Smooth muscle cell (in vitro differentiated cells): Measurements from ENCODE around the gene PRSS33. TPM values are rescaled to one million over a fixed set of nuclear protein-coding genes. Genes with fewer than 3 reads are reported as not detected.

Experiments used
- DNase-seq: peaks from one replicate; lab custom pipeline; 2025; ENCODE audit not compliant: unreplicated experiment; lab: John Stamatoyannopoulos, UW
- H2AFZ ChIP-seq: fragments of 200-600 bp; sonication (generic); 2 replicates; pipeline ENCODE4 v1.6.0; 2016; ENCODE audit warnings: antibody characterized with exemption, low read depth, mild to moderate bottlenecking
- H3F3A ChIP-seq: fragments of 200-600 bp; sonication (generic); 2 replicates; pipeline ENCODE4 v1.6.0; 2017; ENCODE audit warnings: antibody characterized with exemption, low read depth
- H3K27ac ChIP-seq: fragments of 200-600 bp; sonication (generic); 2 replicates; pipeline ENCODE4 v1.5.1; 2016; ENCODE audit warnings: low read depth, mild to moderate bottlenecking
- H3K27me3 ChIP-seq: fragments of 200-600 bp; sonication (generic); 2 replicates; pipeline ENCODE4 v1.6.1; 2016; ENCODE audit warnings: low read depth, mild to moderate bottlenecking
- H3K36me3 ChIP-seq: fragments of 200-600 bp; sonication (generic); 2 replicates; pipeline ENCODE4 v1.5.1; 2016; ENCODE audit warnings: low read depth
- H3K4me1 ChIP-seq: fragments of 200-600 bp; sonication (generic); 2 replicates; pipeline ENCODE4 v1.5.1; 2016; ENCODE audit warnings: low read depth
- H3K4me2 ChIP-seq: fragments of 200-600 bp; sonication (generic); 2 replicates; pipeline ENCODE4 v1.6.0; 2016; ENCODE audit warnings: mild to moderate bottlenecking
- H3K4me3 ChIP-seq: fragments of 200-600 bp; sonication (generic); 2 replicates; pipeline ENCODE4 v1.5.1; 2016; ENCODE audit warnings: mild to moderate bottlenecking
- H3K79me2 ChIP-seq: fragments of 200-600 bp; sonication (generic); 2 replicates; pipeline ENCODE4 v1.6.0; 2016; ENCODE audit warnings: low read depth, mild to moderate bottlenecking
- H3K9ac ChIP-seq: fragments of 200-600 bp; sonication (generic); 2 replicates; pipeline ENCODE4 v1.6.0; 2016; ENCODE audit warnings: low read depth
- H3K9me3 ChIP-seq: fragments of 200-600 bp; sonication (generic); replicated peaks from 2 replicates; pipeline ENCODE4 v1.5.1; 2016; ENCODE audit warnings: low read depth
- H4K20me1 ChIP-seq: fragments of 200-600 bp; sonication (generic); 2 replicates; pipeline ENCODE4 v1.6.0; 2016; ENCODE audit warnings: low read depth
- WGBS: methylation state at CpG from one replicate; pipeline ENCODE4 v1.1.7; 2016; ENCODE audit warnings: low lambda C conversion rate; 5-methylcytosine and 5-hydroxymethylcytosine counted together
- polyA plus RNA-seq: library from polyadenylated mRNA; unstranded; fragments of >200 nt; fragmentation: Nextera tagmentation; extraction: Ambion mirVana; gene quantifications from 2 replicates; pipeline ENCODE4 v1.2.1, GENCODE V29; 2016
- total RNA-seq: library from RNA; depleted of rRNA; stranded (reverse); fragments of >200 nt; gene quantifications from 2 replicates; pipeline ENCODE4 v1.2.3, GENCODE V29; 2014
- TF ChIP-seq, protein P1 (sequence below): fragments of 200-600 bp; sonication (generic); IDR thresholded peaks from 2 replicates; pipeline ENCODE4 v1.5.1; 2017; ENCODE audit warnings: borderline replicate concordance, mild to moderate bottlenecking, antibody characterized with exemption; ENCODE audit not compliant: insufficient read depth, poor library complexity, severe bottlenecking

Gene PRSS33
- total and polyA plus RNA-seq, 2 experiments from 2014 or later = not detected

DNA sequence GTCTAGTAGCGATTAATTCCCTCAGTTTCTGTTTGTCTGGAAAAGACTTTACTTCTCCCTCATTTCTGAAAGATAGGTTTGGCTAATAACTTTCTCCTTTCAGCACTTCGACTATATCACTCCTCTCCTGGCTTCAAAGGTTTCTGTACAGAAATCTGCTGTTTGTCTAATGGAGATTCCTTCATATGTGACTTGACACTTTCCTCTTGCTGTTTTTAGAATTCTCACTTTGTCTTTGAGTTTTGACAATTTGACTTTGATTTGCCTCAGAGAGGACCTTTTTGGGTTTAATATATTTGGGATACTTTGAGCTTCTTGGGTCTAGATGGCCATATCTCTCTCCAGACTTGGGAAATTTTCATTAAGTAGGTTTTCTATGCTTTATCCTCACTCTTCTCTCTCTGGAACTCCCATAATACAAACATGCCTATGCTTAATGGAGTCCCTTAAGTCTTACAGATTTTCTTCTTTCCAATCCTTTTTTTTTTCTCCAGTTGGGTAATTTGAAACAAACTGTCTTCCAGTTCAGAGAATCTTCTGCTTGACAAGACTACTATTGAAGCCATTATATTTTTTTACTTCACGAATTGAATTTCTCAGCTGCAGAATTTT lies 21.9 kb upstream of the PRSS33 start:
- H3K36me3 ChIP-seq = no peaks in the 10 kb centered on the region
- H4K20me1 ChIP-seq = no peaks in the 10 kb centered on the region
- TF ChIP-seq, protein P1, sequence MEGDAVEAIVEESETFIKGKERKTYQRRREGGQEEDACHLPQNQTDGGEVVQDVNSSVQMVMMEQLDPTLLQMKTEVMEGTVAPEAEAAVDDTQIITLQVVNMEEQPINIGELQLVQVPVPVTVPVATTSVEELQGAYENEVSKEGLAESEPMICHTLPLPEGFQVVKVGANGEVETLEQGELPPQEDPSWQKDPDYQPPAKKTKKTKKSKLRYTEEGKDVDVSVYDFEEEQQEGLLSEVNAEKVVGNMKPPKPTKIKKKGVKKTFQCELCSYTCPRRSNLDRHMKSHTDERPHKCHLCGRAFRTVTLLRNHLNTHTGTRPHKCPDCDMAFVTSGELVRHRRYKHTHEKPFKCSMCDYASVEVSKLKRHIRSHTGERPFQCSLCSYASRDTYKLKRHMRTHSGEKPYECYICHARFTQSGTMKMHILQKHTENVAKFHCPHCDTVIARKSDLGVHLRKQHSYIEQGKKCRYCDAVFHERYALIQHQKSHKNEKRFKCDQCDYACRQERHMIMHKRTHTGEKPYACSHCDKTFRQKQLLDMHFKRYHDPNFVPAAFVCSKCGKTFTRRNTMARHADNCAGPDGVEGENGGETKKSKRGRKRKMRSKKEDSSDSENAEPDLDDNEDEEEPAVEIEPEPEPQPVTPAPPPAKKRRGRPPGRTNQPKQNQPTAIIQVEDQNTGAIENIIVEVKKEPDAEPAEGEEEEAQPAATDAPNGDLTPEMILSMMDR = no peak
- no peak overlapping the region for H3K9ac ChIP-seq
- no peaks in the 10 kb centered on the region for H3K27me3 ChIP-seq
- no peaks in the 10 kb centered on the region for H3F3A ChIP-seq
- no peaks in the 10 kb centered on the region for H3K4me1 ChIP-seq
- no peak overlapping the region for H3K4me3 ChIP-seq
- no peak for DNase-seq
- H3K27ac ChIP-seq = no peak overlapping the region
- H3K79me2 ChIP-seq = no peaks in the 10 kb centered on the region
- no peaks in the 10 kb centered on the region for H3K9me3 ChIP-seq
- no peak overlapping the region for H2AFZ ChIP-seq
- no peak overlapping the region for H3K4me2 ChIP-seq
- WGBS = 84% methylated on average over 3 of the region's 3 CpGs

- Histone ChIP-seq H2AFZ (no peak overlapping the region), H3K27me3 (no peaks in the 10 kb centered on the region), H4K20me1 (no peaks in the 10 kb centered on the region), H3K4me1 (no peaks in the 10 kb centered on the region), H3K36me3 (no peaks in the 10 kb centered on the region), H3K79me2 (no peaks in the 10 kb centered on the region), H3K4me2 (no peak overlapping the region), H3K9me3 (no peaks in the 10 kb centered on the region), H3K9ac (no peak overlapping the region), H3F3A (no peaks in the 10 kb centered on the region), H3K4me3 (no peak overlapping the region), H3K27ac (no peak overlapping the region)
- 87% methylated on average over 7 of the region's 7 CpGs for WGBS
- DNase-seq = no peak
- TF ChIP-seq, protein P1 = no peak
These were observed 20.8 kb upstream of the PRSS33 start for GRCh38 chr16:2808181-2808580.

- no peak overlapping the region for H2AFZ ChIP-seq
- no peaks in the 10 kb centered on the region for H3K27me3 ChIP-seq
- H3K4me1 ChIP-seq = no peaks in the 10 kb centered on the region
- no peak overlapping the region for H3K4me3 ChIP-seq
- H3K9ac ChIP-seq = no peak overlapping the region
- H3F3A ChIP-seq = no peaks in the 10 kb centered on the region
- no peaks in the 10 kb centered on the region for H3K9me3 ChIP-seq
- no peak for DNase-seq
- no peak overlapping the region for H3K27ac ChIP-seq
- H3K79me2 ChIP-seq = no peaks in the 10 kb centered on the region
- TF ChIP-seq, protein P1 = no peak
- 76% methylated on average over 5 of the region's 5 CpGs for WGBS
- no peaks in the 10 kb centered on the region for H3K36me3 ChIP-seq
- H3K4me2 ChIP-seq = no peak overlapping the region
- H4K20me1 ChIP-seq = no peaks in the 10 kb centered on the region
These were observed 18.9 kb upstream of the PRSS33 start for GRCh38 chr16:2806286-2806685.

- H3K36me3 ChIP-seq = no peaks in the 10 kb centered on the region
- no peak overlapping the region for H3K27ac ChIP-seq
- no peaks in the 10 kb centered on the region for H3K79me2 ChIP-seq
- no peak for DNase-seq
- no peaks in the 10 kb centered on the region for H3F3A ChIP-seq
- WGBS = 92% methylated on average over 4 of the region's 4 CpGs
- no peak overlapping the region for H3K4me3 ChIP-seq
- H4K20me1 ChIP-seq = no peaks in the 10 kb centered on the region
- H2AFZ ChIP-seq = no peak overlapping the region
- no peak overlapping the region for H3K9ac ChIP-seq
- no peak overlapping the region for H3K4me2 ChIP-seq
- H3K27me3 ChIP-seq = no peaks in the 10 kb centered on the region
- no peaks in the 10 kb centered on the region for H3K9me3 ChIP-seq
- no peaks in the 10 kb centered on the region for H3K4me1 ChIP-seq
- TF ChIP-seq, protein P1 = no peak
These were observed 17.4 kb upstream of the PRSS33 start for GRCh38 chr16:2804728-2805127.
